Measurements from ENCODE around the gene DUOX2.
"Not testable (repeated sequence)": the region's sequence is repeated elsewhere in the genome, so short reads cannot be mapped to it uniquely, and the experiment has no call there.

DUOX2 gene

GRCh38 chr15:45138814-45139765 is 25.1 kb upstream of the DUOX2 start:
- DNase-seq (ENCODE audit: low spot score): no peak

DNA sequence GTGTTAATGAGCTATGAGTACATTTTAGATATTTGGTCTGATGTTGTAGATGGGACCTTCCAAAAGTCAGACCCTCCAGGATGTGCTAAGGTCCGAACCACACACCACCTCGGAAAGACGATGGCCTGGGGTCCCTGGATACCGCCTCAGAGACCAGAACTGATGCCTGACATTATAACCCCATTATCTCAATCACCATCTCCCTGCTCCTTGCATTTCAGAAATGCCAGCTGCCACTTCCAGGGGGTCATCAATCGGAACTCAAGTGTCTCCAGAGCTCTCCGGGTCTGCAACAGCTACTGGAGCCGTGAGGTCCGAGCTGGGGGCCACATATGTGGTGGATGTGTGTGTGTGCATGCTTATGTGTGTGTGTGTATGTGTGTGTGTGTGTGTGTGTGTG is 23.7 kb upstream of the DUOX2 start:
- no peak for DNase-seq (ENCODE audit: low spot score)

DNA sequence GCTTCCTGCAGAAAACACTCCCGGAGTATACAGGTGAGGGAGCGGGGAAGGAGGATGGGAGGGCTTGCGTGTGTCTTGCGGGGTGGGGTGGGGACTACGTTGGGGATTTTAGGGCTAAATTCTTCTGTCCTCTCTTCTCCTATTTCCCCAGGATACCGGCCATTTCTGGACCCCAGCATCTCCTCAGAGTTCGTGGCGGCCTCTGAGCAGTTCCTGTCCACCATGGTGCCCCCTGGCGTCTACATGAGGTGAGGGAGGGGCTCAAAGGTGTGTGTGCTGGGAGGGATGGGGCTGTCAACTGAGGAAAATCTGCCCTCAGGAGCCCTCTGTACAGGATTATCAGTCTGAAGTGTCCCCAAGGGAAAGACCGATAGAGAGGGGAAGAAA is 22.4 kb upstream of the DUOX2 start:
- DNase-seq (ENCODE audit: low spot score): no peak

DNA sequence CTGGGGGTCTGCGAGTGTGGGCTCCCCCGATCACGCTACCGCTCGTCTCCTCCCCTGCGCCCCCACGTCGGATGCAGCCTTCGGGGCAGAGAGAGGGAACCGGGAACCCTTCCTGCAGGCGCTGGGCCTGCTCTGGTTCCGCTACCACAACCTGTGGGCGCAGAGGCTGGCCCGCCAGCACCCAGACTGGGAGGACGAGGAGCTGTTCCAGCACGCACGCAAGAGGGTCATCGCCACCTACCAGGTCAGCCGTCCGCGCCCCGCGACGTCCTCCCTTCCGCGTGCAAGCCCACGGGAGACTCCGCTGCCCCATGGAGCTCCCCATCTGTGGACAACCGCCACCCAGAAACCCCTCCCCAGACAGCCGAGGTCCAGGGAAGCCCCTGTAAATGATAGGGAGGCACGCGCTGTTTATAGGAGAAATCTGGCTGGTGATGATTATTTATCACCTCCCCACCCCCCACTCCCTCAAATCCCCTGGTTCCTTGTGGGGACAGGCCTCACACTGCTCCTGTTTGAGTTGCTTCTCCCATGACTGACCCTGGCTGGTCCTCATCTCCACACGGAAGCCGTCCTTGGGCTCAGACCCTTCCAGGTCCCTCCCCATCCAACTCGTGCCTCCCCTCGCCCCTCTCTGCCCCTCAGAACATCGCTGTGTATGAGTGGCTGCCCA is 21.9 kb upstream of the DUOX2 start:
- DNase-seq (ENCODE audit: low spot score): not testable (repeated sequence)

- no peak for DNase-seq (ENCODE audit: low spot score)
These were observed 21.0 kb upstream of the DUOX2 start for GRCh38 chr15:45134682-45135604.

DNA sequence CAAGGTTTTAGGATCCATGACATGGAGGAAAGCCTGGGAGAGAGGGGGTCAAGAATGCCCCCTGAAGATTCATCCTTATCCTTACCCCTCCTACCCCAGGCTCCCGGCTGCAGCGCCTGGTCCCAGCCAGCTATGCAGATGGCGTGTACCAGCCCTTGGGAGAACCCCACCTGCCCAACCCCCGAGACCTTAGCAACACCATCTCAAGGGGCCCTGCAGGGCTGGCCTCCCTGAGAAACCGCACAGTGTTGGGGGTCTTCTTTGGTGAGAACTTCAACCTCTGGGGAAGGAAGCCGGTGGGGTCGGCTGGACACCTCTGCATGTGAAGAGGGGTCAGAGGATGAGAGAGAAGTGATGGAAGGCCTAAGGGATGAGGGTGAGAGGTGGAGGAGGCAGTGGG is 20.1 kb upstream of the DUOX2 start:
- no peak for DNase-seq (ENCODE audit: low spot score)

DNA sequence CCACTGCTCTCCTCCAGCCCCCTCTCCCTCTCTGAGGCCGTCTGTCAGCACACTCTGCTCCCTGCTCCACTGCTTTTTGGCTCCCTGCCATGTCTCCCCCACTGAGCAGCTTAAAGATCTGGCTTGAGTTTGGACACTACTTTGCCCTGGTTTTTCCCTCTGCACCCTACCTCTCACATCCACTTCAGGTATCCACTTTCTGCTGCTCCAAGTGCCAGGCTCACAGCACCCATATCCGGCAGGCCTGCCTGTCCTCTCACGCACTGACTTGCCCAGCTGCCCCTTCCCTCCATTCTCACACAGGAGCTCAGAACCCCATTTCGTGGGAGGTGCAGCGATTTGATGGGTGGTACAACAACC is 19.6 kb upstream of the DUOX2 start:
- no peak for DNase-seq (ENCODE audit: low spot score)

- DNase-seq (ENCODE audit: low spot score): no peak
These were observed 19.0 kb upstream of the DUOX2 start for GRCh38 chr15:45132844-45133560.

- DNase-seq (ENCODE audit: low spot score): no peak
These were observed 17.5 kb upstream of the DUOX2 start for GRCh38 chr15:45131510-45131909.

DNA sequence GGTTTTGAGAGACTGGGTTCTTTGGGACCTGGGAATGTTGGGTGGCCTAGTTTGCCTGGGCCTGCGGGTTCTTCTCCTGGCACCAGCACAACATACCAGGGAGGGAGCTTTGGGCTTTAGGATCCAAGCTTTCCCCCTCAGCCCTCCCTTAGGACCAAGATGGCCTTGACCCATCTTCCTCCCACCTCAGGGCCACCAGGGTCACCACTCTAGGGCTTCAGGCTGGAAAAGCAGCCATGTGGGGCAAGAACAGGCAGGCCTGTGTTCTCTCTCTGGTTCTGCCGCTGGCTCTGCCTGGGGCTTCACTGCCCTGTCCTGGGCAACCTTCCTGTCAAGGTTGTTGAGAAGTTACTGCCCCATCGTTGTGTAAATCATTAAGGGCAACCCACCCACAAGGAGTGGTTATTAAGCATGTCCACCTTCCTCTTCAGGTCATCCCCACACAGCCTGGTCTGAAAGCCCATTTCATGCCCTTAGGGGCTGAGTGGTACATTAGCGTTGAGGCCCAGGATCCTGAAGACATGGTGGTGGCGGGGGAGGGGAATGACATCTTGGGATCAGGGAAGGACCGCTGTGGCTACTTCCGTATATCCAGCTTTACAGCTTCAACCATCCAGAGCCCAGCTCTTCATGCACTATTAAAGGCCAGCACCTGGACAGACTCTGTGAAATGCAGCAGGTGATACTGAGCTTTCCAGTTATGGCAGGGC is 16.5 kb upstream of the DUOX2 start:
- DNase-seq (ENCODE audit: low spot score): no peak

- no peak for DNase-seq (ENCODE audit: low spot score)
These were observed 15.7 kb upstream of the DUOX2 start, which contains the start of the genes DUOX1 and DUOXA1 for GRCh38 chr15:45129651-45130129. DUOX1 (plus strand) TSS chr15:45129994; CDS start chr15:45131967, 1,973 bp downstream. DUOXA1 (minus strand) TSS chr15:45129879; CDS start chr15:45123014, 6,865 bp downstream.

GRCh38 chr15:45128971-45129639 is 15.1 kb upstream of the DUOX2 start:
- no peak for DNase-seq (ENCODE audit: low spot score)

DNA sequence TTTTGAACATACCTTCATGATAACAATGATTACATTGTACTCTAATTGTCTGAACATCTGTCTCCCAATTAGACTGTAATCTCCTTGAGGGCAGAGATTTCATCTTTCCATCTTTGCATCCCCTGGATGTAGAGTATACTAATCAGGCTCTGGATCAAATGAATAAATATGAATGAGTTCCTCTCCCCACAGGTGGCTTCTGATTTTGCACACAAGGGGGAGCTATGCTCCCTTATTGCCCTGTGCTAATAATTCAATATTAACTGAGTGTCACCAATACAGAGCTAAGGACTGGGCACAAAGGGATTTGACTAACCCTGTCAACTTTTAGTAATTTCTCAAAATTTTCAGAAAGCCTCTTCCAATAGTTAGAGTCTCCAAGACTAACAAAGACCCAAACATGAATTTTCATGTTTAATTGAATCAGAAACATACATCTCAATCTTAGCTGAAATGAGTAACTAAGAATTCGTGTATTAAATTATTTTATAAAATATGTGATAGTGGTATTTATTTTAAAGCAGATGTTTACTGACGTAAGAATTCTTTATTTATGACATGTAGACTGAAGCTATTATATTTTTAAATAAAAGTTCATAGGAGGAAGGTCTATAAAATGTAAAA is 12.7 kb upstream of the DUOX2 start:
- peak; percentile 7 for DNase-seq (ENCODE audit: low spot score)

DNA sequence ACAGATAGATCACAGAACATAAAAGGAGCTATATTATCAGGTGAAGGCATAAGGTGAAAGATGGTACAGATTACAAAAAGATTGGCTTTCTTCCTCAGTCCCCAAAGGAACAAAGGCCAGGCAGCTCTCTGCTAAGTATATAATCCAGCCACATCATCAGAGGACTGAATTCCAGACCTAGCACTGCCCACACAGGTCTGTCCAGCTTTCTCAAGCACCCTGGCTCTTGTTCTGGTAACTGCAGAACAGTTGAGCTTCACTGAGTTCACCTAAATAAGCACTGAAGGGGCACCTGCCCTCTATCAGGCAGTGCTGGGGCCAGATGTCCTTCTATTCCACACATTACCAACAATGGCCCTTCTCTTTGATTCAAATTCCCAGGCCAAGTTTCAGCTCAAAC is 9.4 kb upstream of the DUOX2 start:
- no peak for DNase-seq (ENCODE audit: low spot score)

- DNase-seq (ENCODE audit: low spot score): no peak
These were observed 8.7 kb upstream of the DUOX2 start for GRCh38 chr15:45122719-45123118.

DNA sequence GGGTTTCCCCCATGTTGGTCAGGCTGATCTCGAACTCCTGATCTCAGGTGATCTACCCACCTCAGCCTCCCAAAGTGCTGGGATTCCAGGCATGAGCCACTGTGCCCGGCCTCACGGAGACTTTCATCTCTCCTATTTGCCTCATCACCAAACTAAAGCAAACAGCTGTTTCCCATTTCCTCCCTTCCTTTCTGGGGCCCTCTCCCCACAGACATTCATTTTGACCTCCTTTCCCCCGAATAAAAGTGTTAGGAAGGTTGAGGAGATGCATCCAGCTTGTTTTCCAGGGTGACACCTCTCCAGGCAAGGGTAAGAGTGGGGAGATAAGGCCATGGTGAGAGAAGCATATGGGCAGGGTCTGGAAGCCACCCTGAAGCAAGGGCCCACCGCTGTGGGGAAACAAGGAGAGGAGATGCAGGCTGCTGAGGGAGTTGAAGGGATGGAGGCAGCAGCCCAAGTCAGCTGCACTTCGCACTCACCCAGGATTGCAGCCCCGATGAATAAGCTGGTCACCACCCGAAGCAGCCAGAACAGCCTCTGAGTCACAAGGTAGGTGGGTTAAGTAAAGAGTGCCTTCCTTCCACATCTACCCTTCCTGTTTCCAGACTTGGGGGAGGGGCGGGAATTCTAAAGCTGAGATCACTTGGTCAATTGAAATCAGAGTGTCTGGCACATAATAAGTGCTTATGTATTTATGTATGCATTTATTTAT is 7.9 kb upstream of the DUOX2 start:
- no peak for DNase-seq (ENCODE audit: low spot score)

- DNase-seq (ENCODE audit: low spot score): no peak
These were observed 7.0 kb upstream of the DUOX2 start for GRCh38 chr15:45121020-45121419.

GRCh38 chr15:45120081-45120972 is 6.4 kb upstream of the DUOX2 start:
- DNase-seq (ENCODE audit: low spot score): no peak

Data from COLO829 (cell line).